ENCODE measurements around the gene QRFP. TPM values are rescaled to one million over a fixed set of nuclear protein-coding genes. Genes with fewer than 3 reads are reported as not detected.

The QRFP gene
- polyA plus RNA-seq, 1 of the 3 experiments (the other 2 are of a cell fraction) = not detected

DNA sequence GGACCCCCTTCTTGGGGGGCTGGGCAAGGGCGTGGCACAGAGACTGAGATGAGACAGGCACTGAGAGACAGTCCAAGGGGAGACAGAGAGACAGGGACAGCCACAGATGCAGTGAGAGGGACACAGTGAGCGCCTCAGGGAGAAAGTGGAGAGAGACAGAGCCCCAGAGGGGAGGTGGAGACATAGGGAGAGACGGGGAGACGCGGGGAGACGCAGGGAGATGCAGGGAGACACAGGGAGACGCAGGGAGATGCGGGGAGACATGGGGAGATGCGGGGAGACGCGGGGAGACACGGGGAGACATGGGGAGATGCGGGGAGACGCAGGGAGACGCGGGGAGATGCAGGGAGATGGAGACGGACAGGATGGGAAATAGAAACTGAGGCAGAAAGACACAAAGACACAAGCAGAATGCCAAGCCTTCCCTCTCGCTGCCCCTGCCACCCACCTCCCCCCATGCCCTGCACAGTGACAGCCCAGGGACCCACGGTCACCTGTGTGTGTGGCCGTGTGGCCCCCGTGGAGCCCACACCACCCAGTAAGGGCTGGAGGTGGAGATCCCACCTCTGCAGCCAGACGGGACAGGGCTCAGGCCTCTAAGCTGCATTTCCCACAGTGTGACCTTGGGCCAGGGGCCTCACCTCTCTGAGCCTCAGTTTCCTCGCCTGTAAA lies 33.7 kb upstream of the QRFP start:
- no peak overlapping the region for H3K4me2 ChIP-seq
- H3K9me2 ChIP-seq = no peaks in the 10 kb centered on the region
- no peak for DNase-seq
- ChIA-PET POLR2A (no interaction called here), CTCF (interaction anchor here (3.0 kb wide), 1 partner anchor 64 kb away, joined by 10 read pairs; no protein-coding TSS in a partner anchor)
- H3F3A ChIP-seq (replicated peaks; ENCODE audit: insufficient read depth) = peaks cover 10% of the 10 kb centered on the region
- no peaks in the 10 kb centered on the region for H3K79me2 ChIP-seq (ENCODE audit: insufficient read depth)
- H3K27ac ChIP-seq (ENCODE audit: low read depth in 2 of 2, low read length in 1 of 2) = no peak overlapping the region
- H2AFZ ChIP-seq (ENCODE audit: low read depth) = no peak overlapping the region
- H3K36me3 ChIP-seq (replicated peaks in 1 of 2; ENCODE audit: control insufficient read depth in 1 of 2, insufficient read depth in 2 of 2, low read length in 1 of 2) = no peaks in the 10 kb centered on the region
- H3K9ac ChIP-seq = no peak overlapping the region
- no peaks in the 10 kb centered on the region for H3K9me3 ChIP-seq
- TF ChIP-seq, protein P1, sequence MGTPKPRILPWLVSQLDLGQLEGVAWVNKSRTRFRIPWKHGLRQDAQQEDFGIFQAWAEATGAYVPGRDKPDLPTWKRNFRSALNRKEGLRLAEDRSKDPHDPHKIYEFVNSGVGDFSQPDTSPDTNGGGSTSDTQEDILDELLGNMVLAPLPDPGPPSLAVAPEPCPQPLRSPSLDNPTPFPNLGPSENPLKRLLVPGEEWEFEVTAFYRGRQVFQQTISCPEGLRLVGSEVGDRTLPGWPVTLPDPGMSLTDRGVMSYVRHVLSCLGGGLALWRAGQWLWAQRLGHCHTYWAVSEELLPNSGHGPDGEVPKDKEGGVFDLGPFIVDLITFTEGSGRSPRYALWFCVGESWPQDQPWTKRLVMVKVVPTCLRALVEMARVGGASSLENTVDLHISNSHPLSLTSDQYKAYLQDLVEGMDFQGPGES (IDR thresholded peaks at IDR 0.05; ENCODE audit: low read depth, low read length) = no peak
- TF ChIP-seq, protein P2, sequence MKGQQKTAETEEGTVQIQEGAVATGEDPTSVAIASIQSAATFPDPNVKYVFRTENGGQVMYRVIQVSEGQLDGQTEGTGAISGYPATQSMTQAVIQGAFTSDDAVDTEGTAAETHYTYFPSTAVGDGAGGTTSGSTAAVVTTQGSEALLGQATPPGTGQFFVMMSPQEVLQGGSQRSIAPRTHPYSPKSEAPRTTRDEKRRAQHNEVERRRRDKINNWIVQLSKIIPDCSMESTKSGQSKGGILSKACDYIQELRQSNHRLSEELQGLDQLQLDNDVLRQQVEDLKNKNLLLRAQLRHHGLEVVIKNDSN (IDR thresholded peaks at IDR 0.05; ENCODE audit: borderline replicate concordance, low read depth) = no peak
- H3K4me1 ChIP-seq (ENCODE audit: control insufficient read depth in 1 of 2, insufficient read depth in 2 of 2, low read depth in 1 of 2, low read length in 1 of 2) = peaks cover 11 to 18% of the 10 kb centered on the region in 2 experiments; a peak in 3 of 4 replicates
- no peaks in the 10 kb centered on the region for H4K20me1 ChIP-seq (ENCODE audit: insufficient read depth)
- H3K4me3 ChIP-seq (ENCODE audit: low read depth in 2 of 2, low read length in 1 of 2) = no peak overlapping the region
- no peaks in the 10 kb centered on the region for H3K27me3 ChIP-seq (ENCODE audit: insufficient read depth)
- WGBS (ENCODE audit: low lambda C conversion rate) = 91% methylated on average over 18 of the region's 23 CpGs

DNA sequence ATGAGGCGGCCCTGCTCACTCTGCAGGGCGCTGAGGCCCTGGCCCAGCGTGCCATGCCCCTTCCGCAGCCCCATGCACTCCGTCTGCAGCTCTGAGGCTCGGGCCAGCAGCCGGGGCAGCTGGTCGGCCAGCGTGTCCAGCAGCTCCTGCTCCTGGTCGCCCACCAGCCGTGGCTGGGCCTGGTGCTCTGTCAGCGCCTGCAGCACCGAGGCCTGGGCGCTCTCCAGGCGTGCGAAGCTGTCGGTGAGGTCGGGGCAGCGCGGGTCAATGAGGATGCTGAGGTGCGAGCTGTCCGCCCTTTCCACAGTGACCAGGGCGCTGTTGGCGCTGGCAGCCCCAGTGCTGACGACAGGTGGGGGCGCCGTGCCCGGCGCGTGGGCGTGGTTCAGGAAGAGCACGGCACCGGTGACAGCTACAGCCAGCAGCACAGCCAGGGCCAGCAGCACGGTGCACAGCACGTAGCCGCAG lies 33.0 kb upstream of the QRFP start:
- CTCF ChIA-PET = interaction anchor here (1.0 to 3.0 kb wide), 3 partner anchors 10 to 124 kb away, joined by 3 to 10 read pairs (median 4); no protein-coding TSS in a partner anchor
- H3K27me3 ChIP-seq (ENCODE audit: insufficient read depth) = no peaks in the 10 kb centered on the region
- TF ChIP-seq, protein P1 (IDR thresholded peaks at IDR 0.05; ENCODE audit: low read depth, low read length) = no peak
- TF ChIP-seq POLR2AphosphoS5 (IDR thresholded peaks at IDR 0.05; ENCODE audit: low read depth, low read length) (no peak), JUND (IDR thresholded peaks at IDR 0.05) (no peak), EP300 (IDR thresholded peaks at IDR 0.05; ENCODE audit: borderline replicate concordance in 1 of 2, low read depth in 1 of 2, low read length in 1 of 2) (no peak), FOSL2 (IDR thresholded peaks at IDR 0.05; ENCODE audit: borderline replicate concordance, low read depth) (no peak), CHD2 (IDR thresholded peaks at IDR 0.05; ENCODE audit: low read length, partially characterized antibody) (no peak), TCF12 (IDR thresholded peaks at IDR 0.05) (no peak), GABPA (IDR thresholded peaks at IDR 0.05; ENCODE audit: low read depth) (no peak), MXI1 (IDR thresholded peaks at IDR 0.05; ENCODE audit: low read depth, low read length) (no peak)
- no peaks in the 10 kb centered on the region for H3K79me2 ChIP-seq (ENCODE audit: insufficient read depth)
- no peaks in the 10 kb centered on the region for H3K9me2 ChIP-seq
- no peaks in the 10 kb centered on the region for H4K20me1 ChIP-seq (ENCODE audit: insufficient read depth)
- H3K9me3 ChIP-seq = no peaks in the 10 kb centered on the region
- DNase-seq = no peak
- no peak overlapping the region for H3K4me2 ChIP-seq
- peaks cover 11 to 18% of the 10 kb centered on the region in 2 experiments; a peak in 3 of 4 replicates for H3K4me1 ChIP-seq (ENCODE audit: control insufficient read depth in 1 of 2, insufficient read depth in 2 of 2, low read depth in 1 of 2, low read length in 1 of 2)
- H3K36me3 ChIP-seq (replicated peaks in 1 of 2; ENCODE audit: control insufficient read depth in 1 of 2, insufficient read depth in 2 of 2, low read length in 1 of 2) = no peaks in the 10 kb centered on the region
- no peak overlapping the region for H2AFZ ChIP-seq (ENCODE audit: low read depth)
- H3K9ac ChIP-seq = no peak overlapping the region
- H3K4me3 ChIP-seq (ENCODE audit: low read depth in 2 of 2, low read length in 1 of 2) = no peak overlapping the region
- WGBS (ENCODE audit: low lambda C conversion rate) = 100% methylated on average over 1 of the region's 36 CpGs
- peaks cover 10% of the 10 kb centered on the region for H3F3A ChIP-seq (replicated peaks; ENCODE audit: insufficient read depth)
- no peak overlapping the region for H3K27ac ChIP-seq (ENCODE audit: low read depth in 2 of 2, low read length in 1 of 2)
- POLR2A ChIA-PET = no interaction called here

All from SK-N-SH (cell line).